GM19025 (cell line): ENCODE results near the gene ANKFY1.

Experiments
- ATAC-seq: cut with Tn5 transposase; IDR thresholded peaks from one replicate; pipeline ENCODE4 v1.9.1; 2021; ENCODE audit warnings: mild to moderate bottlenecking, low read depth, moderate library complexity; ENCODE audit not compliant: unreplicated experiment

ANKFY1 gene

GRCh38 chr17:4130715-4131114 lies 133.1 kb downstream of the ANKFY1 start:
- ATAC-seq = no peak

DNA sequence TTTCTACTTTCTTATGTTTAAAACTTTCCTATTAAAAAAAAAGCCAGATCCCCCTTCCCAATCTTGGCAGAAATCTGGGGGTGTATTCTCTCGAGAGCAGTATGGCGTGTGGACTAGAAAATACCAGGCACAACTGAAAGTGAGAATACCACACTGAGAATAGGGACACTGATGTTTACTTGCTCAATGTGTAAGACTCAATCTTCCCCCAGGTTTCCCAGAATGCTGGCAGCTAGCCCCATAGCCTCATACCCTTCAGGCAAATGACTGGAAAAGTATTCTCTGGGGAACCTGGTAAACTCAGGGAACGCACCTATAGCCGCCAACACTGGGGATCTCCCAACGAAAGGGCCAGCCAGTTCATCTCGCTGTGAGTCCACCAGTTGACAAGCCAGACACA lies 136.2 kb downstream of the ANKFY1 start:
- no peak for ATAC-seq

DNA sequence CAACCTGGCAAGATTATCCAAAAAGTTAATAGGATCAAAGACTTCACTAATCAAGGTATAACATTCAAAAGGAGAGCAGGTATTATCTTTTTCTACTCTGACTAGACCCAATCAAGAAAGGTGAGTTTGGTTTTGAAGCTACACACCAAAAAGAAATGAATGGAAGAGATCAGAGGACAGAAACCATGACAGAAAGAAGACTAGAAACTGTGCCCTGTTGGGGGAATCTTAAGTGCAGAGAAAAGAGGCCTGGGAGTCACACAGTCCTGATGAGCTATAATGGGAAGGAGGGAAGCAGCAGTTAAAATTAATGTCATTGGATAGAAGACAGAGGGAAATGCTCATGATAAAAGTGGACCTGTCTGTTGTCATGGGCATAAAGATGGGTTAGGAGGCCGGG lies 138.2 kb downstream of the ANKFY1 start:
- no peak for ATAC-seq

- no peak for ATAC-seq
Observed at GRCh38 chr17:4124999-4125398, 138.8 kb downstream of the ANKFY1 start.

- ATAC-seq = no peak
Observed at GRCh38 chr17:4120332-4120731, 143.4 kb downstream of the ANKFY1 start.

- ATAC-seq = no peak
Observed at GRCh38 chr17:4119299-4119698, 144.5 kb downstream of the ANKFY1 start.

DNA sequence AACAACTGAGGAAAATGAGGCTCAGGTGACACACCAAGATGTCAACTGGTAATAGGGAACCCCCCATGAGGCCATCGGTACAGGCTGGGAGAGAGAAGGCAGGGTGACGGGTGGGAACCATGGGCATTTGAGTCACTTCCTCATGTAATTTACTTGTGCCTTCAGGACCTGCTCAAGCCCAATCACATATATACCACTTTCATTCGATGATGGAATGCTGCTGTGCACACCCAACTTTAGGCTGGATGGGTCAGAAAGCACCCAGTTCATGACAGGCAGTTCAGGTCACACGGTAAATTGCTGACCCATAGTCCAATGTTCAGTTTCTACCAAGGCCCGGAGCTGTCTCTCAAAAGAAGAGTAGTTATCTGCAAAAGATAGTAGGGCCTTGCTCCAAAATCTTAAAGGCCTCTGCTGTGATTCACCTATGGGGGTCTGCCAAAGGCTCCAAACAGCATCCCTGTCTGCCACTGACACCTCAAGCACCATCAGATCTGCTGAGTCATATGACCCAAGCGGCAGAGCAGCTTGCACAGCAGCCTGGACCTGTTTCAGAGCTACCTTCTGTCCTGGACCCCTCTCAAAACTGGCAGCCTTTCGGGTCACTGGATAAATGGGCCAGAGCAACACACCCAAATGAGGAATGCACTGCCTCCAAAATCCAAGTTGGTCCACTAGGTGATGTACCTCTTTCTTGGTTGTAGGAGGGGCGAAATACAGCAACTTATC lies 145.6 kb downstream of the ANKFY1 start:
- no peak for ATAC-seq

DNA sequence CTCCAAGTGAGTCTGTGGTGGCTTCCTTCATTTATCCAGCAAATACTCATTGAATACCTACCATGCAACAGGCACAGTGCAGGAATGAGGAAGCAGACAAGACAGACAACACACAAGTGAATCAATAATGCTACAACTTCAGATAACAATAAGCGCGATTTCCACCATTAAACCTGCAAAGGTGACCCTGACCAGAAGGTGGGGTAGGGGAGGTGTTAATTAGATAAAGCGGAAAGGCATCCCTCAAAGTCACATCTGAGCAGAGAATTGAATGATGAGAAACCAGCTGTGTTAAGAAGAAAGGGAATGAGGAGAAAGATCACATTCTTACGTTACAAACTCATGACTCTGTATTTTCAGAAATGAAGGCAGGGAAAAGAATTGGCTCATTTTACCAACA lies 147.3 kb downstream of the ANKFY1 start:
- no peak for ATAC-seq
